ENCODE results near the gene ACADM.
"Not testable (repeated sequence)": the region's sequence is repeated elsewhere in the genome, so short reads cannot be mapped to it uniquely, and the experiment has no call there.

ACADM gene

DNA sequence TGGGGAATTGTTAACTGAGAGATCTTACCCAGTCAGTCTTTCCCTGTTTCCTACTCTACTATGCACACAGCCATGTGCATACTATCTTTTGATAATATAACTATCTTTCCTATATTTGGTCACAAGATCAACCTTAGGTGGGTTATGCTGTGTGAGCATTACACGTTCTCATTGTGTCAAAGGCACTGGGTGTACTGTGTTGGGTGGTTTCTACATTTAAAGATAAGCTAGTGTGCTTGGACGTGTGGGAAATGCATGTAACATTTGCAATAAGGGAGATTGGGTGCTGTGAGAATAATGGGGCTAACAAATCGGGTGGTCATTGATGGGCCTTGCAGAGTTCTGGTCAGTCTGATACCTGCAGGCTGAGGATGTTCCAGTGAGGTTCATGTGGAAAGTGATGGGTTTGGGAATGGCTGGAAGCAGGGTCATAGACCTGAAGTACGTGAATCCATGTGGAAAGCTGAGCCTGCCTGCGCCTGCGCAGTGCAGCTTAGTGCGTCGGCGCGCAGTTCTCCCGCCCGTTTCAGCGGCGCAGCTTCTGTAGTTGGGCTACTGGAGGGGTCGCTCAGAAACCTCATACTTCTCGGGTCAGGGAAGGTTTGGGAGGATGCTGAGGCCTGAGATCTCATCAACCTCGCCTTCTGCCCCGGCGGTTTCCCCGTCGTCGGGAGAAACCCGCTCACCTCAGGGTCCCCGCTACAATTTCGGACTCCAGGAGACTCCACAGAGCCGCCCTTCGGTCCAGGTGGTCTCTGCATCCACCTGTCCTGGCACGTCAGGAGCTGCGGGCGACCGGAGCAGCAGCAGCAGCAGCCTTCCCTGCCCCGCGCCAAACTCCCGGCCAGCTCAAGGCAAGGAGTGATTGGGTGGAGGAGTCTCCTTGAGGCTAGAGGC is 72.1 kb downstream of the ACADM start, which contains the start of gene MSH4:
TSS of gene MSH4 (plus strand) at position 507 of the 897 bp plus-strand sequence. CDS start at position 611, 104 bp downstream.
- peak; percentile 27 to 55 for DNase-seq

DNA sequence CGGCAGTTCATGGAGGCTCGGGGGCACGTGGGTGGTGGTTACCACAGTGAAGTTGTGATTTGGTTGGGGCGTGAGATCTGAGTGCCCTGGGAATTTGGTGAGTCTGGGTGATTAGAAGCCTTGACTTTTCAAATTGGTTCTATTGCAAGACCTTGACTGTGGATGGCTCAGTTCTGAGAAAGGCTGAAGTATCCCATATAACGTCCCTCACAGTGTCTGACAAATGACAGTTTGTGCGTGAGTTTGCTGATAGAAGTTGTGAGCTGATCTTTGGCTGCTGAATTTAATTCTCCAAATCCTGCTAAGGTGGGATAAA is 72.7 kb downstream of the ACADM start:
- no peak for DNase-seq

DNA sequence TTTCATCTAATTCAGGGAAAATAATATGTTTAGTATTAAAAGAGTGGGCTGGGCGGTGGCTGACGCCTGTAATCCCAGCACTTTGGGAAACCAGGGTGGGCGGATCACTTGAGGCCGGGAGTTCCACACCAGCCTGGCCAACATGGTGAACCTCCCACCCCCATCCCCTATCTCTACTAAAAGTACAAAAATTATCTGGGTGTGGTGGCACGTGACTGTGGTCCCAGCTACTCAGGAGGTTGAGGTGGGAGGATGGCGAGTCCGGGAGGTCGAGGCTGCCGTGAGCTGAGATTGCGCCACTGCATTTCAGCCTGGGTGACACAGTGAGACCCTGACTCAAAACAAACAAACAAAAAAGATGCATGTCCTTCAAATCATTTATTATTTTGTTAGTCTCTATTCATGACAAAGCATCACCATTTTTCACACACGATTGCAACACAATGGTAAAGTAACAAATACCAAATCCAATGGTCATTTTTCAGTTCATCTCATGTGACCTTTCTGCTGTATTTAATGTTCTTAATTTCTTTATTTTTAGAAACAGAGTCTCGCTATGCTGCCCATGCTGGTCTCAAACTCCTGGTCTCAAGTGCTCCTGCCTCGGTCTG is 73.2 kb downstream of the ACADM start:
- no peak for DNase-seq

DNA sequence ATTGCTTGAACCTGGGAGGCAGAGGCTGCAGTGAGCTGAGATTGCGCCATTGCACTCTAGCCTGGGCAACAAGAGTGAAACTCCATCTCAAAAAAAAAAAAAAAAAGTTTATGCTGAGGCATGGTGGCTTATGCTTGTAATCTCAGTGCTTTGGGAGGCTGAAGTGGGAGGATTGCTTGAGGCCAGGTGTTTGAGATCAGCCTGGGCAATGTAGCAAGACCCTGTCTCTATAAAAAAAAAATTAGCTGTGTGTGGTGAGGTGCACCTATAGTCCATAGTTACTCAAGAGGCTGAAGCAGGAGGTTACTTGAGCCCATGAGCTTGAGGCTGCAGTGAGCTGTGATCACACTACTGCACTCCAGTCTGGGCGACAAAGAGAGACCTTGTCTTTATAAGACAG is 77.0 kb downstream of the ACADM start:
- DNase-seq, result not testable (repeated sequence)

DNA sequence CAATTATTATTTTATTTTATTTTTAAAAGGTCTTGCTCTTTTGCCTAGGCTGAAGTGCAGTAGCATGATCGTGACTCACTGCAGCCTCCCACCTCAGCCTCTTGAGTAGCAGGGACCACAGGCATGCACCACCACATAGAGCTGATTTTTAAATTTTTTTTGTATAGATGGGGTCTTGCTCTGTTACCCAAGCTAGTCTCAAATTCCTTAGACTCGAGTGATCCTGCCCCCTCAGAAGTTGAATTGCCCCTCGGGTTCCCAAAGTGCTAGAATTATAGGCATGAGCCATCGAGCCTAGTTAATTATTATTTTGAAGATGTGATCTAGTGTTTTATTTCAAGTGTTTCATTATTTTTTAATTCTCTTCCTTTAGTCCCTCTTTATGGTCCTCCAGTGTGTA is 84.4 kb downstream of the ACADM start:
- DNase-seq, result no peak

DNA sequence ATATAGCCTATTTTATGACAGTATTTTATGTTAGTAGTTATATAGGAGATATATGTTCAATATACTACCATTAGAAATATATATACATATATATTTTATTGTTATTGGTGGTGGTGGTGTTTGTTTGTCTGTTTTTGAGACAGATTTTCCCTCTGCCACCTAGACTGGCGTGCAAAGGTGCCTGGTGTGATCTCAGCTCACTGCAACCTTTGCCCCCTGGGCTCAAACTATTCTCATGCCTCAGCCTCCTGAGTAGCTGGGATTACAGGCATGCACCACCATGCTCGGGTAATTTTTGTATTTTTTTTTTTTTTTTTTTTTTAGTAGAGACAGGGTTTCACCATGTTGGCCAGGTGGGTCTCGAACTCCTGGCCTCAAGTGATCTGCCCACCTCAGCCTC is 85.6 kb downstream of the ACADM start:
- DNase-seq, result not testable (repeated sequence)

DNA sequence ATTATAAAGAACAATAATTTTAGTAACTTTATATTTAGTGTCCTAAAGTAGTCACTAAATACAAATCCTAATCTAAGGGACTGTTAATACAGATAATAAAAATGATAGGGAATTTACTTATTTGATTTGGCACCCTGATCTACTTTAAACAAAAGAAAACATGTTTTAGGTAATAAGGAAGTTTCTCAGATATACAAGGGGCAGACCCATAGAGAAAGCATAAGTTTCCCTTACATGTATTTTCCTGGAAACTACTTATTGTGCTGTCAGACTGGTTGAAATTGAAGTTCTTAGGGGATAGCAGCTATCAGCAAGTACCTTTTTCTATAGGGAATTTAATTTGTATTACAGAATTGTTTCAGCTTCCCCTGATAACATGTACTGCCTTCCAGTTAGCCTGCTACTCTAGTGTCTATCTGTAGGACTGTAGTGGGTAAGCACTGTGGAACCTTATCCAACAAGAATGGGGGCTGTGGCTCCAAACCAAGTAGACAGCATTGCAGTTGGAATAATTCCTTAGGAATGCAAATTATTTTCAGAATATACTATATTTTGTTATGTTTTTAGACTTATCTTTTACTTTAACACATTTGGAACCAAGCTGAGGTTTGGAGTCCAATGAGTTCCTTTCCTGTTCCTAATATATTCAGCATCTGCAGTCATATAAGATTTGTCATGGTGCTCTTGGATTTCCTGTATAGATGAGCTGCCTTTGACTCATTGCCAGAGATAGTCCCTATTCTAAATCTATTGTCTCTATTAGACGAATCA is 86.9 kb downstream of the ACADM start:
- DNase-seq, result no peak

DNA sequence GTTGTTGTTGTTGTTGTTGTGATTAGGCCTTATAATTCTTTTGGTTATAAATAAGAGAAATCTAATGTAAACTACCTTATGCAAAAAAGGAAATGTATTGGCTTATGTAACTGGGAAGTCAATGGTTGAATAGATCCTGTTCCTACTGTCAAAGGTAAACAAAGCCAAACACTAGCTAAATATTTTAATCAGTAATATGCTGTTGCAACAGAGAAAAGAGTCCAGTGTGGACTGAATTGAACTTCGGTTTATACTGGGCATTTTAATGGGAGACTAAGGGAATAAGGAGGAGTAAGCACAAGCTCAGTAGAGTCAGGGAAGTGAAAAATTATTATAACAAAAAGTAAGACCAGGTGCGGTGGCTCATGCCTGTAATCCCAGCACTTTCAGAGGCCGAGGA is 87.6 kb downstream of the ACADM start:
- no peak for DNase-seq

Measured in Kasumi-1 (cell line).